ENCODE measurements around the gene IFT43. TPM values are rescaled to one million over a fixed set of nuclear protein-coding genes. Genes with fewer than 3 reads are reported as not detected.

Gene IFT43
- total RNA-seq, 1 experiment from 2014 or later = 20.0 TPM

DNA sequence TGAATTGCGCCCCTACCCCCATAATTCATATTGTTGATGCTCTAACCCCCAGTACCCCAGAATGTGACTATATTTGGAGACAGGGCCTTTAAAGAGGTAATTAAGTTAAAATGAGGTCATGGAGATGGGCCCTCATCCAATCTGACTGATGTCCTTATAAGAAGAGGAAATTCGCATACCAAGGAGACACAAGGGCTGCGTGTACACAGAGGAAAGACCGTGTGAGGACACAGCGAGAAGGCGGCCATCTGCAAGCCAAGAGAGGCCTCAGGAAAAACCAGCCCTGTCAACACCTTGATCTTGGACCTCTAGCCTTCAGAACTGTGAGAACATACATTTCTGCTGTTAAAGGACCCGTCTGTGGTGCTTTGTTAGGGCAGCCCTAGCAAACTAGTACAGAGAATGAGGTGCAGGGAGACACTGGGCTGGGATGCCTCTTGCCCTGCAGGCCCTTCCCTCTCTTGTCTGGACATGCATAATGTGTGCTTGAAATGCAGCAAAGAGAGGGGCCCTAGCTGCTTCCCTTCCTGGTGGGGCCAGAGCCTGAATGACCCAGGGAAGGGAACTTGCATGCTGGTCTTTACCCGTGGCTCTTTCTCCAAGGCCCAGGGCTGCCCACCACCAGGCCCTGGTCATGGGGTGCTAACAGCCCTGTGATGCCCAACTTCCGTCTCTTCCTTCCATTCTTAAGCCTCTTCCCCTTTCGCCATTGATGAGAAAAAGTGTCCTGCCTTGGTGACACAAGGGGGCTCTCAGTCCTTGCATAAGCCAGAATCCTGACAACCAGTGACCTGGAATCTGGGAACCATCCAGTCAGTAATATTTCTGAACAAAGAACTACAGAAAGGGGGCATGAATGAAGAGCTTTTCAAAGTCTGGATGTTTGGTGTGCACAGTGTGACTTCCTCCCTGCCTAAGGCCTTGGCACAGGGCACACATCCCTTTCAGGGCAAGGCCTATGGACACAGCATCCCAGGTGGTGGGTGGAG, 116.1 kb downstream of the IFT43 start:
- Histone ChIP-seq H3K4me3 (ENCODE audit: low read depth in 2 of 2, low read length in 2 of 2) (no peak overlapping the region), H3K36me3 (ENCODE audit: control insufficient read depth, insufficient read depth, low read length) (no peaks in the 10 kb centered on the region), H3K27ac (ENCODE audit: low read length) (no peak overlapping the region), H3K4me1 (ENCODE audit: control insufficient read depth, insufficient read depth, low read length) (no peaks in the 10 kb centered on the region), H3K9me3 (ENCODE audit: control insufficient read depth, insufficient read depth, low read depth, low read length) (no peaks in the 10 kb centered on the region), H3K27me3 (ENCODE audit: control insufficient read depth, insufficient read depth, low read length) (no peaks in the 10 kb centered on the region)
- no peak for ATAC-seq
- in situ Hi-C loops (cut with HindIII; ENCODE audit: low pct_unique_long_range_greater_than_20kb, low sequenced_read_pairs) = no loop called here
- ChIA-PET POLR2A (interaction anchor here (0.6 kb wide), 1 partner anchor 346 kb away, joined by 9 read pairs; no protein-coding TSS in a partner anchor), CTCF (no interaction called here)
- no TSS peak for BruUV-seq (replicated peaks)
- no peak; the same call in 1 of the 2 replicates for TF ChIP-seq CTCF (IDR thresholded peaks at IDR 0.05)
- no peak for TF ChIP-seq TCF7L2 (IDR thresholded peaks at IDR 0.05; ENCODE audit: low read depth, low read length)
- TF ChIP-seq POLR2AphosphoS5 (IDR thresholded peaks at IDR 0.05; ENCODE audit: low read depth, low read length) = no peak
- TF ChIP-seq REST (IDR thresholded peaks at IDR 0.05; ENCODE audit: insufficient read depth in 1 of 2, low read depth in 2 of 2, low read length in 1 of 2) = no peak
- TF ChIP-seq SIN3A (IDR thresholded peaks at IDR 0.05; ENCODE audit: borderline replicate concordance, insufficient read depth, low read depth, low read length) = no peak
- DNase-seq (ENCODE audit: low read depth, low spot score) = no peak
- intact Hi-C loops (cut with micrococcal nuclease; ENCODE audit: unreplicated experiment) = no loop called here

- intact Hi-C loops (cut with micrococcal nuclease; ENCODE audit: unreplicated experiment) = no loop called here
- DNase-seq (ENCODE audit: low read depth, low spot score) (no peak), ATAC-seq (no peak)
- H3K4me3 ChIP-seq (ENCODE audit: low read depth in 2 of 2, low read length in 2 of 2) = no peak overlapping the region
- no peaks in the 10 kb centered on the region for H3K9me3 ChIP-seq (ENCODE audit: control insufficient read depth, insufficient read depth, low read depth, low read length)
- ChIA-PET CTCF (no interaction called here), POLR2A (no interaction called here)
- no peaks in the 10 kb centered on the region for H3K27me3 ChIP-seq (ENCODE audit: control insufficient read depth, insufficient read depth, low read length)
- no peaks in the 10 kb centered on the region for H3K4me1 ChIP-seq (ENCODE audit: control insufficient read depth, insufficient read depth, low read length)
- no TSS peak for BruUV-seq (replicated peaks)
- H3K27ac ChIP-seq (ENCODE audit: low read length) = no peak overlapping the region
- in situ Hi-C loops (cut with HindIII; ENCODE audit: low pct_unique_long_range_greater_than_20kb, low sequenced_read_pairs) = no loop called here
- no peaks in the 10 kb centered on the region for H3K36me3 ChIP-seq (ENCODE audit: control insufficient read depth, insufficient read depth, low read length)
- TF ChIP-seq CTCF (IDR thresholded peaks at IDR 0.05) = no peak
- TF ChIP-seq SIN3A (IDR thresholded peaks at IDR 0.05; ENCODE audit: borderline replicate concordance, insufficient read depth, low read depth, low read length) = no peak
- TF ChIP-seq REST (IDR thresholded peaks at IDR 0.05; ENCODE audit: insufficient read depth in 1 of 2, low read depth in 2 of 2, low read length in 1 of 2) = no peak
- TF ChIP-seq POLR2AphosphoS5 (IDR thresholded peaks at IDR 0.05; ENCODE audit: low read depth, low read length) = no peak
- no peak for TF ChIP-seq TCF7L2 (IDR thresholded peaks at IDR 0.05; ENCODE audit: low read depth, low read length)
These were observed 119.3 kb downstream of the IFT43 start for GRCh38 chr14:76104802-76105355.

All from Panc1 (cell line).